NCI-H2227 treated with DMSO at 0.1 percent for 48 hours (cell line): ENCODE results near the gene HNRNPUL1.

Source experiments
- DNase-seq: peaks from one replicate; lab custom pipeline; 2025; lab: John Stamatoyannopoulos, UW

Gene HNRNPUL1

GRCh38 chr19:41234512-41235168 lies 29.5 kb upstream of the HNRNPUL1 start:
- DNase-seq = no peak

GRCh38 chr19:41235480-41235879 lies 28.7 kb upstream of the HNRNPUL1 start:
- no peak for DNase-seq

GRCh38 chr19:41238244-41238643 lies 25.9 kb upstream of the HNRNPUL1 start:
- DNase-seq = no peak

- no peak for DNase-seq
These were observed 24.8 kb upstream of the HNRNPUL1 start for GRCh38 chr19:41239363-41239762.

- no peak for DNase-seq
These were observed 24.1 kb upstream of the HNRNPUL1 start for GRCh38 chr19:41239961-41240574.

GRCh38 chr19:41241859-41242258 lies 22.3 kb upstream of the HNRNPUL1 start:
- DNase-seq = no peak

GRCh38 chr19:41244117-41244516 lies 20.1 kb upstream of the HNRNPUL1 start:
- DNase-seq = no peak

- DNase-seq = no peak
These were observed 18.3 kb upstream of the HNRNPUL1 start for GRCh38 chr19:41245843-41246242.

GRCh38 chr19:41248895-41249294 lies 15.3 kb upstream of the HNRNPUL1 start:
- DNase-seq = no peak

- peak; percentile 81 for DNase-seq
These were observed 14.3 kb upstream of the HNRNPUL1 start for GRCh38 chr19:41249707-41250423.

GRCh38 chr19:41253660-41254059 lies 10.5 kb upstream of the HNRNPUL1 start:
- no peak for DNase-seq

GRCh38 chr19:41255171-41255570 lies 9.0 kb upstream of the HNRNPUL1 start:
- DNase-seq = no peak

- no peak for DNase-seq
These were observed 2.5 kb upstream of the HNRNPUL1 start for GRCh38 chr19:41261474-41262190.

- DNase-seq = peak; percentile 99
These were observed 926 bp upstream of the HNRNPUL1 start for GRCh38 chr19:41263042-41263849.

- DNase-seq = peak; percentile 46
These were observed 616 bp downstream of the HNRNPUL1 start for GRCh38 chr19:41264581-41265394.

GRCh38 chr19:41265395-41266153 lies 1.4 kb downstream of the HNRNPUL1 start:
- no peak for DNase-seq

GRCh38 chr19:41269055-41269454 lies 4.9 kb downstream of the HNRNPUL1 start:
- no peak for DNase-seq

GRCh38 chr19:41269571-41269970 lies 5.4 kb downstream of the HNRNPUL1 start:
- DNase-seq = no peak

- DNase-seq = no peak
These were observed 8.9 kb downstream of the HNRNPUL1 start for GRCh38 chr19:41273076-41273475.

GRCh38 chr19:41274802-41275201 lies 10.6 kb downstream of the HNRNPUL1 start:
- no peak for DNase-seq
